PC-9 (cell line): Measurements from ENCODE around the gene ARFIP1. TPM values are rescaled to one million over a fixed set of nuclear protein-coding genes. Genes with fewer than 3 reads are reported as not detected.

Source experiments
- Bru-seq: library from RNA; stranded (reverse); fragments of 400-500 nt; gene quantifications from one replicate; lab custom pipeline; 2021; lab: Mats Ljungman, UMichigan
- BruChase-seq, 2 experiments: library from RNA; stranded (reverse); fragments of 400-500 nt; gene quantifications; one replicate each; lab custom pipeline; 2021; lab: Mats Ljungman, UMichigan
- BruUV-seq: library from RNA; stranded (reverse); fragments of 400-500 nt; replicated peaks from 2 replicates; lab custom pipeline; 2021; lab: Mats Ljungman, UMichigan
- CTCF ChIA-PET: fragments of 300-600 bp; sonication (Branson Sonifier 250); formaldehyde crosslinking; loops from one replicate; lab custom pipeline; 2022; ENCODE audit warnings: antibody characterized with exemption; lab: Charles Lee
- POLR2A ChIA-PET: fragments of 300-600 bp; sonication (Branson Sonifier 250); formaldehyde crosslinking; loops from one replicate; lab custom pipeline; 2022; ENCODE audit warnings: antibody characterized with exemption; ENCODE audit not compliant: unreplicated experiment; lab: Charles Lee
- DNase-seq, 2 experiments: peaks; one replicate each; pipeline versions ENCODE4 v3.0.0 to v3.0.0-alpha.2; 2015 to 2022; ENCODE audit warnings: mixed read lengths in 1 of 2
- H2AFZ ChIP-seq: fragments of 200-600 bp; sonication (generic); 2 replicates; pipeline ENCODE4 v1.8.1; 2017; ENCODE audit warnings: antibody characterized with exemption
- H3F3A ChIP-seq: fragments of 200-600 bp; sonication (generic); 2 replicates; pipeline ENCODE4 v1.8.1; 2017; ENCODE audit warnings: antibody characterized with exemption, mild to moderate bottlenecking, low read depth; ENCODE audit not compliant: insufficient read depth
- H3K27ac ChIP-seq: fragments of 200-600 bp; sonication (generic); 2 replicates; pipeline ENCODE4 v1.6.1; 2016; ENCODE audit warnings: mixed run types
- H3K27me3 ChIP-seq: fragments of 200-600 bp; sonication (generic); 2 replicates; pipeline ENCODE4 v1.6.1; 2016; ENCODE audit warnings: low read depth, mixed run types; ENCODE audit not compliant: insufficient read depth
- H3K36me3 ChIP-seq: fragments of 200-600 bp; sonication (generic); 2 replicates; pipeline ENCODE4 v1.6.1; 2016; ENCODE audit warnings: low read depth, mixed run types
- H3K4me1 ChIP-seq: fragments of 200-600 bp; sonication (generic); replicated peaks from 2 replicates; pipeline ENCODE4 v1.6.1; 2016; ENCODE audit warnings: mixed run types; ENCODE audit not compliant: insufficient read depth
- H3K4me2 ChIP-seq: fragments of 200-600 bp; sonication (generic); 2 replicates; pipeline ENCODE4 v1.6.1; 2017; ENCODE audit warnings: mixed run types
- H3K4me3 ChIP-seq: fragments of 200-600 bp; sonication (generic); 2 replicates; pipeline ENCODE4 v1.6.1; 2016; ENCODE audit warnings: mixed run types
- H3K79me2 ChIP-seq: fragments of 200-600 bp; sonication (generic); 2 replicates; pipeline ENCODE4 v1.6.1; 2017; ENCODE audit warnings: low read depth, mixed run types
- H3K9me2 ChIP-seq: fragments of 200-600 bp; sonication (generic); 2 replicates; pipeline ENCODE4 v1.8.1; 2017; ENCODE audit warnings: mild to moderate bottlenecking; ENCODE audit not compliant: insufficient read depth
- H3K9me3 ChIP-seq: fragments of 200-600 bp; sonication (generic); 2 replicates; pipeline ENCODE4 v1.8.1; 2016; ENCODE audit warnings: low read depth; ENCODE audit not compliant: insufficient read depth
- H4K20me1 ChIP-seq: fragments of 200-600 bp; sonication (generic); 2 replicates; pipeline ENCODE4 v1.8.1; 2017; ENCODE audit not compliant: insufficient read depth
- EZH2 ChIP-seq: fragments of 200-600 bp; sonication (generic); IDR thresholded peaks from 2 replicates; pipeline ENCODE4 v1.8.0; 2017; ENCODE audit warnings: antibody characterized with exemption, low read depth
- intact Hi-C: fragments of 100-400 bp; cut with micrococcal nuclease; formaldehyde crosslinking; loops from one replicate; pipeline ENCODE4 v1.10.0; 2022; ENCODE audit not compliant: unreplicated experiment
- long read RNA-seq: library from polyadenylated mRNA; stranded (forward); transcript quantifications from one replicate; pipeline ENCODE4 v2.0.0, GENCODE V29; 2022
- total RNA-seq: library from RNA; stranded (reverse); gene quantifications from 2 replicates; pipeline ENCODE4 v1.2.3, GENCODE V29; 2021
- TF ChIP-seq, protein P1 (sequence below): fragments of 200-600 bp; sonication (generic); conservative IDR thresholded peaks from 2 replicates; pipeline ENCODE4 v1.6.1; 2017; ENCODE audit warnings: mixed run types, antibody characterized with exemption, mild to moderate bottlenecking, moderate library complexity

The ARFIP1 gene, protein sequence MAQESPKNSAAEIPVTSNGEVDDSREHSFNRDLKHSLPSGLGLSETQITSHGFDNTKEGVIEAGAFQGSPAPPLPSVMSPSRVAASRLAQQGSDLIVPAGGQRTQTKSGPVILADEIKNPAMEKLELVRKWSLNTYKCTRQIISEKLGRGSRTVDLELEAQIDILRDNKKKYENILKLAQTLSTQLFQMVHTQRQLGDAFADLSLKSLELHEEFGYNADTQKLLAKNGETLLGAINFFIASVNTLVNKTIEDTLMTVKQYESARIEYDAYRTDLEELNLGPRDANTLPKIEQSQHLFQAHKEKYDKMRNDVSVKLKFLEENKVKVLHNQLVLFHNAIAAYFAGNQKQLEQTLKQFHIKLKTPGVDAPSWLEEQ
- total RNA-seq (37.4 and 38.4 TPM in 2 replicates), Bru-seq, nascent RNA (percentile 82 among the genes with signal in this experiment), BruChase-seq, experiment 1, labeled RNA remaining after a 2-hour chase (percentile 72 among the genes with signal in this experiment), BruChase-seq, experiment 2, labeled RNA remaining after a 6-hour chase (percentile 71 among the genes with signal in this experiment)
- long read RNA-seq, transcript ARFIP1-202 (8 exons, 1,302 nt): minor isoform, 10 of 73 reads
- long read RNA-seq, transcript ARFIP1-205 (9 exons, 3,424 nt): minor isoform, 17 of 73 reads
- long read RNA-seq, transcript ARFIP1-203 (8 exons, 1,601 nt): minor isoform, 8 of 73 reads
- long read RNA-seq, transcript ARFIP1-201 (9 exons, 3,111 nt): major isoform, 25 of 73 reads
- long read RNA-seq, partial matches to known transcripts: 3 of 73 reads
- long read RNA-seq, other reads (novel, unspliced or antisense): 10 of 73 reads

DNA sequence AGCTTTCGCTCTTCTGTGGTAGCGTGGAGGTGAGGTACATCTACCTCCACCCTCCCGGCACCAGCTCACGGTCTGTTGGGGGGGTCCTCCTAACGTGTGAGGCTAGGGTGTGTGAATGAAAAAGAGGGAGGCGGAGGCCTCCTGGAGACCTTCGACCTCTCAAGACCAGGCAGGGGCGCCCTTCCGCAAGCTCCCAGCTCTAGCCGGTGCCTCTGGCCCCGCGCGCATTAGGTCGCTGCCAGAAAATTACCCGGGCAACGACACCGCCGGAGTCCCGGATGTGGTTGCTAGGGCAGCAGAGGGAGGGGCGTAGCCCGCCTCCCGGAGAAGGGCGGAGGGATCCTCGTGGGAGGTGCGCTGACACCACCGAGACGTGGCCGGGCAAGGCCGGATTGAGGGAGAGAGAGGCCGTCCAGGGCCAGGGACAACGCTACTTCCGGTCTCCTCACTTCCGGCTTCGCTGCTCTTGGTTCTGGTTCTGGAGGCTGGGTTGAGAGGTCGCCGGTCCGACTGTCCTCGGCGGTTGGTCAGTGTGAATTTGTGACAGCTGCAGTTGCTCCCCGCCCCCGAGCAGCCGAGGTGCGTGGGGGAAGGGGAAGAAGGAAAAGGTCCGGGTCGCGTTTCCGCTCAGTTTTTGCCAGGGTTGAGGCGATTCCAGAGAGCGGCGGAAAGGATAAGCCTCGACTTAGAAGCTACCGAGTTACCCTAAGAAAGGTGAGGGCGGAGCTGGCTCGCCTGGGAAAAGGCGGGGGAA lies at the start of gene ARFIP1, which contains the start of gene TIGD4:
Gene ARFIP1 (plus strand): TSS at position 442 of the 754 bp plus-strand sequence. CDS start 49,680 bp downstream, outside the sequence.
Gene TIGD4 (minus strand): TSS at position 218 of the 754 bp plus-strand sequence. CDS start 8,726 bp downstream, outside the sequence.
- TF ChIP-seq, protein P1, sequence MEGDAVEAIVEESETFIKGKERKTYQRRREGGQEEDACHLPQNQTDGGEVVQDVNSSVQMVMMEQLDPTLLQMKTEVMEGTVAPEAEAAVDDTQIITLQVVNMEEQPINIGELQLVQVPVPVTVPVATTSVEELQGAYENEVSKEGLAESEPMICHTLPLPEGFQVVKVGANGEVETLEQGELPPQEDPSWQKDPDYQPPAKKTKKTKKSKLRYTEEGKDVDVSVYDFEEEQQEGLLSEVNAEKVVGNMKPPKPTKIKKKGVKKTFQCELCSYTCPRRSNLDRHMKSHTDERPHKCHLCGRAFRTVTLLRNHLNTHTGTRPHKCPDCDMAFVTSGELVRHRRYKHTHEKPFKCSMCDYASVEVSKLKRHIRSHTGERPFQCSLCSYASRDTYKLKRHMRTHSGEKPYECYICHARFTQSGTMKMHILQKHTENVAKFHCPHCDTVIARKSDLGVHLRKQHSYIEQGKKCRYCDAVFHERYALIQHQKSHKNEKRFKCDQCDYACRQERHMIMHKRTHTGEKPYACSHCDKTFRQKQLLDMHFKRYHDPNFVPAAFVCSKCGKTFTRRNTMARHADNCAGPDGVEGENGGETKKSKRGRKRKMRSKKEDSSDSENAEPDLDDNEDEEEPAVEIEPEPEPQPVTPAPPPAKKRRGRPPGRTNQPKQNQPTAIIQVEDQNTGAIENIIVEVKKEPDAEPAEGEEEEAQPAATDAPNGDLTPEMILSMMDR: no peak
- TF ChIP-seq EZH2: no peak
- H3K4me1 ChIP-seq: peaks cover 24% of the 10 kb centered on the region; the same call in 1 of the 2 replicates
- ChIA-PET CTCF (interaction anchor here (1.3 kb wide), 1 partner anchor 279 kb away, joined by 3 read pairs; no protein-coding TSS in a partner anchor), POLR2A (interaction anchor here (0.5 to 1.0 kb wide), 8 partner anchors 16 to 367 kb away, joined by 3 to 12 read pairs (median 4); no protein-coding TSS in a partner anchor)
- H3K9me2 ChIP-seq: no peaks in the 10 kb centered on the region
- no peaks in the 10 kb centered on the region for H3K9me3 ChIP-seq
- H3K4me2 ChIP-seq: peak within 1 kb of the TSS; percentile 94
- H3K27me3 ChIP-seq: no peaks in the 10 kb centered on the region
- H3K36me3 ChIP-seq: no peaks in the 10 kb centered on the region
- H4K20me1 ChIP-seq: no peaks in the 10 kb centered on the region; the same call in 1 of the 2 replicates
- peaks cover 45% of the 10 kb centered on the region for H3K79me2 ChIP-seq
- H2AFZ ChIP-seq: peak within 1 kb of the TSS; percentile 97
- peak within 1 kb of the TSS; percentile 71 for H3K27ac ChIP-seq
- peak within 1 kb of the TSS; percentile 72 for H3K4me3 ChIP-seq
- DNase-seq: peak; percentile 82 to 97
- no TSS peak for BruUV-seq
- H3F3A ChIP-seq: no peaks in the 10 kb centered on the region
- intact Hi-C loops: loop anchor here (5.0 kb wide), 1 partner anchor 348 kb away; no protein-coding TSS in a partner anchor

DNA sequence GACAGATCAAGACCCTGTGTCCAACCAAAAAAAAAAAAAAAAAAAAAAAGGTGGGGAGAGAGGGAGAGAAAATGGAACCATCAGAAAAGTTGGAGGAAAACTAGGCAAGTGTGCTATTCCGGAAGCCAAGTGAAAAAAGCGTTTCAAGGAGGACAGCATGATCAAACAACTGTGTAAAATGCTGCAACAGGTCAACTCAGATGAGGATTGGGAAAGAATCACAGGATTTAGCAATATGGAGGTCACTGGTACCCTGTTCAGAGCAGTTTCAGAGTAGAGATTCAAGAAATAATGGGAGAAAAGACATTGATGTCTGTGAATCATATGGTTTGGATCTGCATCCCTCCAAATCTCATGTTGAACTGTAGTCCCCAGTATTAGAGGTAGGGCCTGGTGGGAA lies 47.8 kb upstream of the ARFIP1 start:
- BruUV-seq: no TSS peak
- no peaks in the 10 kb centered on the region for H3K9me3 ChIP-seq
- ChIA-PET POLR2A (no interaction called here), CTCF (no interaction called here)
- H4K20me1 ChIP-seq: no peaks in the 10 kb centered on the region
- no peak overlapping the region for H3K27ac ChIP-seq
- H3K79me2 ChIP-seq: no peaks in the 10 kb centered on the region
- intact Hi-C loops: loop anchor here (10.0 kb wide), 1 partner anchor 327 kb away; no protein-coding TSS in a partner anchor
- H3K4me1 ChIP-seq: no peaks in the 10 kb centered on the region
- H3F3A ChIP-seq: no peaks in the 10 kb centered on the region
- no peaks in the 10 kb centered on the region for H3K36me3 ChIP-seq
- no peak overlapping the region for H2AFZ ChIP-seq
- H3K4me2 ChIP-seq: no peak overlapping the region
- no peak for DNase-seq
- no peaks in the 10 kb centered on the region for H3K9me2 ChIP-seq
- TF ChIP-seq, protein P1: no peak
- TF ChIP-seq EZH2: no peak
- no peaks in the 10 kb centered on the region for H3K27me3 ChIP-seq
- no peak overlapping the region for H3K4me3 ChIP-seq
